Stimulated activated CD4-positive, alpha-beta T cell treated with anti-CD3 and anti-CD28 coated beads, Interleukin-1b, Interleukin-23, amount 100 ng/mL, for 4 hours (primary cell): ENCODE results near the gene SKI.
"Not testable (repeated sequence)": the region's sequence is repeated elsewhere in the genome, so short reads cannot be mapped to it uniquely, and the experiment has no call there.

Experiments
- DNase-seq, 2 donors: peaks; one replicate each; pipeline ENCODE4 v3.0.0-alpha.2; 2020; ENCODE audit warnings: low read depth in 2 of 2

SKI gene

GRCh38 chr1:2242814-2243725, 15.0 kb downstream of the SKI start:
- DNase-seq = no peak

- not testable (repeated sequence) for DNase-seq
These were observed 18.9 kb downstream of the SKI start for GRCh38 chr1:2247045-2247394.

GRCh38 chr1:2247760-2248126, 19.6 kb downstream of the SKI start:
- DNase-seq = no peak

DNA sequence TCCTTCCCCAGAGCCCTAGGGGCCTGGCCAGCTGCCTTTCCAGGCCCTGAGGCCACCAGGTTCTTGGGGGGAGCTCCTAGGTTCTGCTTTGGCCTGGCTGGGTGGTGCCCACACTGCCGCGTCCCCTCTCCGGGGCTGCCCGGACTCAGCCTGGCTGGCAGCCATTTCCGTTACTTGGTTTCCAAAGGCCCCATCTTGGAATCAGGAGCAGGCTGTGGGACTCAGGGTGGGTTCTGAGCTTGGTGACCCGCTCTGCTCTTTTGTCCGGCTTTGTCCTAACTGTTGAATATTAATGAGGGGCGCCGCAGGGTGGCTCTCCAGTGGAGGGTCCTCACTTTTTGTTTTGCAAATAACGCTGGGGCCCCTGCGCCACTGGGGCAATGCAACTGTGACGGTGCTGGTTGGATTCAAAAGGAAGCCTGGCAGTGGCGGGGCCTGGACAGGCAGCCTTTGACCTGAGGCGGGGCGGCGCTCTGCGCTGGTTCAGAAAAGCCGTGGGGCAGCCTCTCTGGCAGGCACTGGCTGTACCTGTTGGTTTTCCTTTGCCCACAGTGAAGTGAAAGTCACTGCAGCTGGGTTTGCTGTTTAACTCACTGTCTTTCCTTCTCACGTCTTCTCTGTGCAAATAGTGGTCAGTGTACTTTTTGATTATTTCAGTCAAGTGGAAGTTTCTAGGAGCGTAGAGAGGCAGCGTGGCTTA, 20.2 kb downstream of the SKI start:
- DNase-seq = no peak

- DNase-seq = no peak
These were observed 20.9 kb downstream of the SKI start for GRCh38 chr1:2248854-2249558.

- no peak for DNase-seq
These were observed 21.4 kb downstream of the SKI start for GRCh38 chr1:2249559-2249906.

DNA sequence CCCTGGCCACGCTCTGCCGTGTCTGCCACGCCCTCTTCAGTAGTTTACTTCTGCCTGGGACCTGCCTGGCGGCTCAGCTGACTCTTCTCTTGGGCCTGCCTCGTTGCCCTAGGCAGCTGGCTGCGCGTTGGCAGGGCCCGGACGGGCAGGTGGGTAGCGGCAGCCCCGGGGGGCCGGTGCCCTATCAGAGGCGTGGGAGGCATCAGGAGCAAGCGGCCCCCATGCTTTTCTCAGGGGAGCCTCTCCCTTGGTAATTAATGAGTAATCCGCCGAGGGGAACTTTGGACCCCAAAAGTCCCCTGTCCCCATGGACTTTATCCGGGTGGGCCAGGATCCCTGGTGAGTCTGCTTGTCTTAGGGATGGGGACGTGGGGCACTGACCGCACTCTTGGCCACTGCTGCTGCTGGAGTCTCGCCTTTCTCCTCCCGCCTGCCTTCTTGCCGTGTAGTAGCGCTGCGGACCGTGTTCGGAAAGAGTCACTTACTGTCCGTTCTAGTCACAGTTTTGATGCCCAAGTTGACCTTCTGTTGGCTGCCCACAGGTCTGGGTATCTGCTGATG, 22.7 kb downstream of the SKI start:
- DNase-seq = no peak

DNA sequence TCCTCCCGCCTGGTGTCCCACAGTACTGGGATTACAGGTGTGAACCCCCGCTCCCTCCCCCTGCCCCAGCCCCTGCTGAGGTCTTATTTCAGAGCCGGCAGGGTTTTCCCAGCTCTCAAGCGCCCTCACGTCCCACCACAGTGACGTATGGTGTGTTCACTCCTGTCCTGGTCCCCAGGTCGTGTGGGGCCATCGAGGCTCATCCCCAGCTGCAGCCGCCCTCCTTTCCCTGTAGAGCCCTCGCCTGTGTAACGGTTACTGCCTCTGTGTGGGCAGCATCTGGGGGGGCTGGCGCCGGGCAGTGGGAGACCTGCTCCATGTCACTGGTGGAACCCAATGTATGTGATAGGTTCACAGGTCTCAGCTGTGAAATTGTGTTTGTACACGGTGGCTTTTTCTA, 23.2 kb downstream of the SKI start:
- DNase-seq = no peak

GRCh38 chr1:2251786-2252185, 23.7 kb downstream of the SKI start:
- DNase-seq = no peak

GRCh38 chr1:2252423-2252822, 24.3 kb downstream of the SKI start:
- no peak for DNase-seq

DNA sequence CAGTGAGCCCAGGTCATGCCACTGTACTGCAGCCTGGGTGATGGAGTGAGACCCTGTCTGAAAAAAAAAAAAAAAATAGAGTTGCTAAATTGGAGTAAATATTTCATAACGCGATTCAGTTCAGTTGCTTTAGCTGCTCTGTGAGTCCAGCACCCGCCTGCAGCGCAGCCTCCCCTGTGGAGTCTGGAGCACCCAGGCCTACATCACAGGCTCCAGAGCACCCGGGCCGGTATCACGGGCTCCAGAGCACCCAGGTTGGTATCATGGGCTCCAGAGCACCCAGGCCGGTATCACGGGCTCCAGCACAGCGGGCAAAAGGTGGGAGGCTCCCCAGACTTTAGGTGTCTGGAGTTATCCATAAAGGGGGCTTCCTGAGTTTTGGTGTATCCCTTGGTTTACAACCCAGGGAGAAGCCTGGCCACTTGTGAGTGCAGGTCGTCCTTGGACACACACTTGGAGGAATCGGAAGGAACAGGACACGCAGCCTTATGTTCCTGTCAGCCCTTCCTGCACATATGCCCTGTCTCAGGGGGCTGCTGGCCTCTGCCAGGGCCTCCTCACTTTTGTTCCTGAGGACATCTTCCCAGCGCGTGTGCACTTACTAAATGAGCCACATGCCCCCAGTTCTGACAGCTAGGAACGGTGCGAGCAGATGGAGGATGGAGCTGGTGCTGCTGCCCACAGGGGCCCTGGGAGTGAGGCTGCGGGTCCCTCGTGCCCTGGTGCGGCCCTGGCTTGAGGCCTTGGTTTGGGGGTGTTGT, 25.1 kb downstream of the SKI start:
- DNase-seq = no peak

- DNase-seq = no peak
These were observed 25.8 kb downstream of the SKI start for GRCh38 chr1:2253797-2254480.

- DNase-seq = no peak
These were observed 26.9 kb downstream of the SKI start for GRCh38 chr1:2255047-2255419.

DNA sequence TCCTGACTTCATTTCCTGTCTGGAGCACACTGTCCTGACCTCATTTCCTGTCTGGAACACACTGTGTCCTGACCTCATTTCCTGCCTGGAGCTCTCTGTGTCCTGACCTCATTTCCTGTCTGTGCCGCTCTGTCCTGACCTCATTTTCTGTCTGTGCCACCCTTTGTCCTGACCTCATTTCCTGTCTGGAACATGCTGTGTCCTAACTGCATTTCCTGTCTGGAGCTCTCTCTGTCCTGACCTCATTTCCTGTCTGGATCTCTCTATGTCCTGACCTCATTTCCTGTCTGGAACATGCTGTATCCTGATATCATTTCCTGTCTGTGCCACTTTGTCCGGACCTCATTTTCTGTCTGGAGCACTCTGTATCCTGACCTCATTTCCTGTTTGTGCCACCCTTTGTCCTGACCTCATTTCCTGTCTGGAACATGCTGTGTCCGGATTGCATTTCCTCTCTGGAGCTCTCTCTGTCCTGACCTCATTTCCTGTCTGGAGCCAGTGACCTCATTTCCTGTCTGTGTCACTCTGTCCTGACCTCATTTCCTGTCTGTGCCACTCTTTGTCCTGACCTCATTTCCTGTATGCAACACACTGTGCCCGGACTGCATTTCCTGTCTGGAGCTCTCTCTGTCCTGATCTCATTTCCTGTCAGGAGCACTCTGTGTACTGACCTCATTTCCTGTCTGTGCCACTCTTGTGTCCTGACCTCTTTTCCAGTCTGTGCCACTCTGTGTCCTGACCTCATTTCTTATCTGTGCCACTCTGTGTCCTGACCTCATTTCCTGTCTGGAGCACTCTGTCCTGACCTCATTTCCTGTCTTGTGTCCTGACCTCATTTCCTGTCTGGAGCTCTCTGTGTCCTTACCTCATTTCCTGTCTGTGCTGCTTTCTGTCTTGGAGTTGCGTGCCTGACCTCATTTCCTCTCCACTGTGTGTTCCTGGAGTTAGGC, 27.6 kb downstream of the SKI start:
- DNase-seq = peak in 1 of 2 donors; percentile 58

DNA sequence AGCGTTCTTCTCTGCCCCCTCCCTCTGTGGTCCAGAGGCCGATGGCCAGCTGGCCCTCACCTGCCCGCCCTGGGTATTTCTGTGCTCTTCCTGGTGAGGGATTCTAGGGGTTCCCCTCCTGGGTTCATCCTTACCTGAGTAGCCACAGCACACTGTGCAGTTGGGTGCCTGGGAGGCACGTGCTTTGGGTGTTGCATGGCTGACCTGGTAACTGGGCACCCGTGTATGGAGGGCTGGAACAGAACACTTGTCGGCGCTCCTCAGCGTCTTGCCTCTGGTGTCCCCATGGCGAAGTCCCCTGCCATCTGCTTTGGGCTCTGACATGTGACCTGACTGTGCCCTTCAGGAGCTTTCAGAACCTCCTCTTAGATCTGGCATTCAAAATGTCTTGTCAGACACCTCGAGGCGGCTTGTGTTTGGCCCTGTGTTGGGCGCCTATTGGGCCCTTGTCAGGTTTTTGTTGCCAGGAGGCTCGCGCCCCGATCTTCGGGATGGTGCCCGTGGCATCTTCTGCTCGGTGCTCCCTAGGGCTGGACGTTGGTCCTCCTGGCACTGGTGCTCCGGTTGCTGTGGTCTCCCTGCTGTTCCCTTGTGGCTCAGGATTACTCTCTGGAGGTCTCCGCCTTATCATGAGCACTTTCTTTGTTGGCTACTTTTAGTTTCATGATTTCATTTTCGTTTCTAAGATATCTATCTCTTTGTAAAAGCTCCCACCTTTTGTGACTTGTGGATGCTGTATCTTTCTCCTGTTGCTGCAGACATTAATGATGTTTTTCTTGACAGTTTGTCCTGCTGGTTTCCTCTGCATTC, 28.5 kb downstream of the SKI start:
- no peak for DNase-seq

- no peak for DNase-seq
These were observed 29.1 kb downstream of the SKI start for GRCh38 chr1:2257245-2257627.

DNA sequence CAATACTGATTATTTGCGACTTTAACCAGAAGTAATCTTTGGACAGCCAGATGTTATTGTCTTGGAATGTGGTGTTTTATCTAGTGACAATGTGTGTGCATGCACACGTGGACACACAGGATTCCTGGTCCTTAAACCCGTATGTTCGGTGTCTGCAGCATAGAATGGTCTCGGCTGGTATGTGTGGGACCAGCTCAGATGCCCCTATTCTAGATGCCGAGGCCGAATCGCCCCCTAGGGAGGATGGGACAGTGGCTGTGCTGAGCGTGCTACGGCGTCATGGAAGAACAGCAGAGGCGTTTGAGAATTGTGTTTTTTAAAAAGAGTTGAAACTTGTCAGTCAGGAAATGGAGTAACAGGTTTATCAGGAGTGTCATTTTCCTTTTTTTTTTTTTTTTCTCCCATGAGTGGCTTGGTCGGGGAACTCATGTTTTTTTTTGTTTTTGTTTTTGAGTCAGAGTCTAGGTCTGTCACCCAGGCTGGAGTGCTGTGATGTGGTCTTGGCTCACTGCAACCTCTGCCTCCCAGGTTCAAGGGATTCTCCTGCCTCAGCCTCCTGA, 30.1 kb downstream of the SKI start:
- no peak for DNase-seq

DNA sequence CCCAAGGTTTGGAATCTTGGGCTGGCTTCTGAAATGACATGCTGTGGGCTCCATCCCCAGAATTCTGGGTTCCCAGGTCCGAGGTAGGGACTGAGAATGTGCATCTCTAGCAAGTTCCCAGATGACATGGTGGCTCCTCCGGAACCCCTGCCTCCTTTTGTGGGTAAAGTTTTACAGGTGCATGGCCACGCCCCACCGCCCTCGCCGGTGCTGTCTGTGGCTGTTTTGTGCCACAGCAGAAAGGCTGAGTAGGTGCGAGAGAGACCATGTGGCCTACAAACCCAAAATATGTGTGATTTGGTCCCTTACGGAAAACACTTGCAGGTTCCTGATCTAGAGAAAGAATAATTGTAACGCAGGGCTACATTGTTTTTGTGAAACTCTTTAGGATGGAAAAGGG, 30.9 kb downstream of the SKI start:
- peak; percentile 48 to 59 for DNase-seq
